Fibroblast of villous mesenchyme (primary cell): Measurements from ENCODE around the gene MED16. TPM values are rescaled to one million over a fixed set of nuclear protein-coding genes. Genes with fewer than 3 reads are reported as not detected.

Experiments used
- DNase-seq: peaks from one replicate; pipeline ENCODE4 v3.0.0-alpha.2; 2010; ENCODE audit warnings: low read depth
- H3K4me3 ChIP-seq: 2 replicates; pipeline ENCODE4 v1.5.1; 2011; ENCODE audit warnings: low read depth, mild to moderate bottlenecking, low read length
- CTCF ChIP-seq: IDR thresholded peaks from 2 replicates; pipeline ENCODE4 v1.5.1; 2012; ENCODE audit warnings: low read depth, mild to moderate bottlenecking, low read length; ENCODE audit not compliant: insufficient read depth
- total RNA-seq: library from RNA; depleted of rRNA; stranded (reverse); fragments of >200 nt; gene quantifications from 2 replicates; pipeline ENCODE4 v1.2.3, GENCODE V29; 2012

The MED16 gene
- 26.8 and 30.0 TPM in 2 replicates for total RNA-seq

GRCh38 chr19:892894-893689 lies at the start of gene MED16, which contains the start of gene RNU6-9:
Gene MED16 (minus strand): TSS chr19:893187. CDS start chr19:891131, 2,056 bp downstream.
Gene RNU6-9 (plus strand): TSS chr19:893484.
- peak; percentile 95 for DNase-seq
- no peak for TF ChIP-seq CTCF
- H3K4me3 ChIP-seq: peak within 1 kb of the TSS; percentile 83

GRCh38 chr19:942133-942645 lies 49.2 kb upstream of the MED16 start:
- no peak overlapping the region for H3K4me3 ChIP-seq
- TF ChIP-seq CTCF: no peak
- no peak for DNase-seq

- peak overlapping the region; percentile 1 for H3K4me3 ChIP-seq
- no peak for TF ChIP-seq CTCF
- DNase-seq: no peak
Measured at GRCh38 chr19:941292-942132, 48.5 kb upstream of the MED16 start.

GRCh38 chr19:940591-941291 lies 47.8 kb upstream of the MED16 start:
- H3K4me3 ChIP-seq: peak overlapping the region; percentile 12
- TF ChIP-seq CTCF: no peak
- DNase-seq: peak; percentile 86

GRCh38 chr19:939922-940321 lies 46.9 kb upstream of the MED16 start:
- no peak for DNase-seq
- H3K4me3 ChIP-seq: no peak overlapping the region

More at GRCh38 chr19:939922-940321, 46.9 kb upstream of the MED16 start:
- no peak for TF ChIP-seq CTCF
